K562 (cell line): ENCODE data around the gene PBX2. TPM values are rescaled to one million over a fixed set of nuclear protein-coding genes. Genes with fewer than 3 reads are reported as not detected.

Experiments used
- ARID1B ChIP-seq: fragments of 450-650 bp; IDR thresholded peaks from 2 replicates; pipeline ENCODE4 v1.6.1; 2016; ENCODE audit warnings: antibody characterized with exemption, mild to moderate bottlenecking, inconsistent platforms
- DIDO1 ChIP-seq: fragments of 450-650 bp; IDR thresholded peaks from 2 replicates; pipeline ENCODE4 v1.6.1; 2016; ENCODE audit warnings: low read depth, missing biosample characterization, missing genetic modification characterization
- GTF2E2 ChIP-seq: fragments of 200-800 bp; sonication (Bioruptor generic); IDR thresholded peaks from 2 replicates; pipeline ENCODE4 v1.6.1; 2016; ENCODE audit warnings: missing genetic modification characterization, missing compliant biosample characterization
- MEIS2 ChIP-seq: fragments of 450-650 bp; IDR thresholded peaks from 2 replicates; pipeline ENCODE4 v1.6.1; 2014; ENCODE audit warnings: mild to moderate bottlenecking; ENCODE audit not compliant: partially characterized antibody
- MYNN ChIP-seq, 2 experiments: sonication (generic); formaldehyde crosslinking in 1 of 2; IDR thresholded peaks; 2 replicates each; pipeline versions ENCODE4 v1.5.0 to v1.6.1; 2016 to 2020; ENCODE audit warnings: antibody characterized with exemption in 1 of 2, missing genetic modification reagents in 1 of 2
- PHF20 ChIP-seq: fragments of 450-650 bp; IDR thresholded peaks from 2 replicates; pipeline ENCODE4 v1.6.1; 2018; ENCODE audit not compliant: partially characterized antibody
- YY1 ChIP-seq, 3 experiments: IDR thresholded peaks; 2 replicates each; pipeline ENCODE4 v1.6.1; 2011; ENCODE audit warnings: low read length in 2 of 3, mild to moderate bottlenecking in 2 of 3, moderate library complexity in 2 of 3, borderline replicate concordance in 1 of 3, control low read depth in 1 of 3, low read depth in 1 of 3; ENCODE audit not compliant: insufficient read depth in 3 of 3, insufficient replicate concordance in 2 of 3, control insufficient read depth in 1 of 3, insufficient read length in 1 of 3; ENCODE audit errors: extremely low read depth in 1 of 3
- ZNF165 ChIP-seq: fragments of 250-450 bp; sonication (Bioruptor Pico); IDR thresholded peaks from 2 replicates; pipeline ENCODE4 v1.4.0; 2020; ENCODE audit warnings: borderline replicate concordance
- ZNF263 ChIP-seq: sonication (generic); formaldehyde crosslinking; IDR thresholded peaks from 2 replicates; pipeline ENCODE4 v1.8.0; 2022; ENCODE audit warnings: mild to moderate bottlenecking, missing genetic modification reagents, borderline replicate concordance
- ZNF785 ChIP-seq: fragments of 250-450 bp; sonication (Bioruptor Pico); IDR thresholded peaks from 2 replicates; pipeline ENCODE4 v1.4.0; 2020; ENCODE audit warnings: mild to moderate bottlenecking
- polyA plus RNA-seq, 8 experiments: library from polyadenylated mRNA; depleted of rRNA in 4 of 8; stranded (reverse) in 5 of 8; unstranded in 3 of 8; fragments of >200 nt; fragmentation: Nextera tagmentation in 2 of 8; fragmentation: Illumina TruSeq in 1 of 8; extraction: Ambion mirVana in 2 of 8; extraction: Trizol in 1 of 8; gene quantifications; 2 replicates each; pipeline versions ENCODE4 v1.2.1 to v1.2.3, GENCODE V29; 2011 to 2014; ENCODE audit warnings: inconsistent platforms in 1 of 8, missing spikeins in 1 of 8
- total RNA-seq, 7 experiments: library from RNA; depleted of rRNA in 6 of 7; stranded (reverse); fragments of >200 nt in 6 of 7; fragmentation: Illumina TruSeq in 2 of 7; extraction: Trizol in 2 of 7; gene quantifications; 2 replicates each; pipeline versions ENCODE4 v1.2.1 to v1.2.3, GENCODE V29; 2011 to 2021; ENCODE audit warnings: low replicate concordance in 1 of 7
- TF ChIP-seq, protein P1 (sequence below): sonication (generic); formaldehyde crosslinking; IDR thresholded peaks from 2 replicates; pipeline ENCODE4 v1.8.1; 2023; ENCODE audit warnings: mild to moderate bottlenecking, missing genetic modification reagents
- TF ChIP-seq, protein P2 (sequence below): fragments of 250-450 bp; sonication (Bioruptor Pico); IDR thresholded peaks from 2 replicates; pipeline ENCODE4 v1.6.1; 2021; ENCODE audit warnings: mild to moderate bottlenecking
- TF ChIP-seq, protein P3 (sequence below): sonication (generic); formaldehyde crosslinking; IDR thresholded peaks from 2 replicates; pipeline ENCODE4 v1.8.1; 2023; ENCODE audit warnings: mild to moderate bottlenecking, missing genetic modification reagents
- TF ChIP-seq, protein P4 (sequence below): sonication (generic); formaldehyde crosslinking; IDR thresholded peaks from 2 replicates; pipeline ENCODE4 v1.8.0; 2022; ENCODE audit warnings: mild to moderate bottlenecking, missing genetic modification reagents
- TF ChIP-seq, protein P5 (sequence below): sonication (generic); formaldehyde crosslinking; IDR thresholded peaks from 2 replicates; pipeline ENCODE4 v1.8.0; 2022; ENCODE audit warnings: missing genetic modification reagents, mild to moderate bottlenecking, borderline replicate concordance
- TF ChIP-seq, protein P6 (sequence below): fragments of 450-650 bp; IDR thresholded peaks from 2 replicates; pipeline ENCODE4 v1.6.1; 2016; ENCODE audit warnings: missing biosample characterization, missing genetic modification characterization

Gene PBX2
- total and polyA plus RNA-seq, 9 of the 15 experiments (the other 6 are each of a cell fraction or from before 2014, with no cell fraction given) = 1.9 to 134 (median 62.5) TPM

DNA sequence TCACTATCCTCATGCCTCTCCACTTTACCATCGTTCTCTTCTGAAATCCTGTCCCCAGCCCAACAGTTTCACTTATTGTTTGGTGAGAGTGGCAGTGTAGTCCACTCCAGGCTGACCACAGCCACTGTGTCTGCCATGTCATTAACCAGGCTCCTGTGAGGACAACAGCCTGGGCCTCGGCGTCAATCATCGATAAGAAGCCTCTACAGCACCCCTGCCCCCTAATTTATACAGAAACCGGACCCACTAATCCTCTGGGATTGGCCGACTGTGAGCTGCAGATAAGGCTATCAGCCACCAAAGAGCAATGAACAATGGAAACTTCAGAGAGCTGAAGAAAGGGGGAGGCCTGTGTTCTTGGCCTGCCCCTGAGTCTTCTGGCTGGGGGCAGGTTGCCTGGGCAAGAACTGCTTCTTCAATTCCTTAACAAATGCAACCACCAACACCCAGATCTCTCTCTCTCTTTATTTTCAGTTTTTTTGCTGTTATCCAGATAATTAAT lies 22.2 kb downstream of the PBX2 start (continued):
- TF ChIP-seq, protein P1, sequence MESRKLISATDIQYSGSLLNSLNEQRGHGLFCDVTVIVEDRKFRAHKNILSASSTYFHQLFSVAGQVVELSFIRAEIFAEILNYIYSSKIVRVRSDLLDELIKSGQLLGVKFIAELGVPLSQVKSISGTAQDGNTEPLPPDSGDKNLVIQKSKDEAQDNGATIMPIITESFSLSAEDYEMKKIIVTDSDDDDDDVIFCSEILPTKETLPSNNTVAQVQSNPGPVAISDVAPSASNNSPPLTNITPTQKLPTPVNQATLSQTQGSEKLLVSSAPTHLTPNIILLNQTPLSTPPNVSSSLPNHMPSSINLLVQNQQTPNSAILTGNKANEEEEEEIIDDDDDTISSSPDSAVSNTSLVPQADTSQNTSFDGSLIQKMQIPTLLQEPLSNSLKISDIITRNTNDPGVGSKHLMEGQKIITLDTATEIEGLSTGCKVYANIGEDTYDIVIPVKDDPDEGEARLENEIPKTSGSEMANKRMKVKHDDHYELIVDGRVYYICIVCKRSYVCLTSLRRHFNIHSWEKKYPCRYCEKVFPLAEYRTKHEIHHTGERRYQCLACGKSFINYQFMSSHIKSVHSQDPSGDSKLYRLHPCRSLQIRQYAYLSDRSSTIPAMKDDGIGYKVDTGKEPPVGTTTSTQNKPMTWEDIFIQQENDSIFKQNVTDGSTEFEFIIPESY (CRISPR knock-in tag) = no peak; the same call in none of the 2 replicates
- TF ChIP-seq MYNN (IDR thresholded peaks at IDR 0.05) = peak; percentile 83
- no peak for TF ChIP-seq MYNN (CRISPR knock-in tag; IDR thresholded peaks at IDR 0.05)
- no peak for TF ChIP-seq DIDO1
- TF ChIP-seq, protein P2, sequence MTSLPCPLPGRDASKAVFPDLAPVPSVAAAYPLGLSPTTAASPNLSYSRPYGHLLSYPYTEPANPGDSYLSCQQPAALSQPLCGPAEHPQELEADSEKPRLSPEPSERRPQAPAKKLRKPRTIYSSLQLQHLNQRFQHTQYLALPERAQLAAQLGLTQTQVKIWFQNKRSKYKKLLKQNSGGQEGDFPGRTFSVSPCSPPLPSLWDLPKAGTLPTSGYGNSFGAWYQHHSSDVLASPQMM (CRISPR knock-in tag) = no peak
- TF ChIP-seq ZNF165 (CRISPR knock-in tag) = no peak
- peak; percentile 98 for TF ChIP-seq ARID1B
- no peak for TF ChIP-seq ZNF263 (CRISPR knock-in tag)
- peak in 1 of 3 experiments; percentile 48 for TF ChIP-seq YY1 (IDR thresholded peaks at IDR 0.05; ENCODE audit: borderline replicate concordance in 1 of 3, control insufficient read depth in 1 of 3, extremely low read depth in 1 of 3, insufficient read depth in 3 of 3, insufficient read length in 1 of 3, insufficient replicate concordance in 2 of 3, low read depth in 1 of 3, low read length in 2 of 3)
- TF ChIP-seq ZNF785 (CRISPR knock-in tag) = no peak
- peak; percentile 96 for TF ChIP-seq MEIS2
- TF ChIP-seq, protein P3, sequence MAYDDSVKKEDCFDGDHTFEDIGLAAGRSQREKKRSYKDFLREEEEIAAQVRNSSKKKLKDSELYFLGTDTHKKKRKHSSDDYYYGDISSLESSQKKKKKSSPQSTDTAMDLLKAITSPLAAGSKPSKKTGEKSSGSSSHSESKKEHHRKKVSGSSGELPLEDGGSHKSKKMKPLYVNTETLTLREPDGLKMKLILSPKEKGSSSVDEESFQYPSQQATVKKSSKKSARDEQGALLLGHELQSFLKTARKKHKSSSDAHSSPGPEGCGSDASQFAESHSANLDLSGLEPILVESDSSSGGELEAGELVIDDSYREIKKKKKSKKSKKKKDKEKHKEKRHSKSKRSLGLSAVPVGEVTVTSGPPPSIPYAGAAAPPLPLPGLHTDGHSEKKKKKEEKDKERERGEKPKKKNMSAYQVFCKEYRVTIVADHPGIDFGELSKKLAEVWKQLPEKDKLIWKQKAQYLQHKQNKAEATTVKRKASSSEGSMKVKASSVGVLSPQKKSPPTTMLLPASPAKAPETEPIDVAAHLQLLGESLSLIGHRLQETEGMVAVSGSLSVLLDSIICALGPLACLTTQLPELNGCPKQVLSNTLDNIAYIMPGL = no peak
- no peak for TF ChIP-seq PHF20
- TF ChIP-seq GTF2E2 = no peak
- TF ChIP-seq, protein P4, sequence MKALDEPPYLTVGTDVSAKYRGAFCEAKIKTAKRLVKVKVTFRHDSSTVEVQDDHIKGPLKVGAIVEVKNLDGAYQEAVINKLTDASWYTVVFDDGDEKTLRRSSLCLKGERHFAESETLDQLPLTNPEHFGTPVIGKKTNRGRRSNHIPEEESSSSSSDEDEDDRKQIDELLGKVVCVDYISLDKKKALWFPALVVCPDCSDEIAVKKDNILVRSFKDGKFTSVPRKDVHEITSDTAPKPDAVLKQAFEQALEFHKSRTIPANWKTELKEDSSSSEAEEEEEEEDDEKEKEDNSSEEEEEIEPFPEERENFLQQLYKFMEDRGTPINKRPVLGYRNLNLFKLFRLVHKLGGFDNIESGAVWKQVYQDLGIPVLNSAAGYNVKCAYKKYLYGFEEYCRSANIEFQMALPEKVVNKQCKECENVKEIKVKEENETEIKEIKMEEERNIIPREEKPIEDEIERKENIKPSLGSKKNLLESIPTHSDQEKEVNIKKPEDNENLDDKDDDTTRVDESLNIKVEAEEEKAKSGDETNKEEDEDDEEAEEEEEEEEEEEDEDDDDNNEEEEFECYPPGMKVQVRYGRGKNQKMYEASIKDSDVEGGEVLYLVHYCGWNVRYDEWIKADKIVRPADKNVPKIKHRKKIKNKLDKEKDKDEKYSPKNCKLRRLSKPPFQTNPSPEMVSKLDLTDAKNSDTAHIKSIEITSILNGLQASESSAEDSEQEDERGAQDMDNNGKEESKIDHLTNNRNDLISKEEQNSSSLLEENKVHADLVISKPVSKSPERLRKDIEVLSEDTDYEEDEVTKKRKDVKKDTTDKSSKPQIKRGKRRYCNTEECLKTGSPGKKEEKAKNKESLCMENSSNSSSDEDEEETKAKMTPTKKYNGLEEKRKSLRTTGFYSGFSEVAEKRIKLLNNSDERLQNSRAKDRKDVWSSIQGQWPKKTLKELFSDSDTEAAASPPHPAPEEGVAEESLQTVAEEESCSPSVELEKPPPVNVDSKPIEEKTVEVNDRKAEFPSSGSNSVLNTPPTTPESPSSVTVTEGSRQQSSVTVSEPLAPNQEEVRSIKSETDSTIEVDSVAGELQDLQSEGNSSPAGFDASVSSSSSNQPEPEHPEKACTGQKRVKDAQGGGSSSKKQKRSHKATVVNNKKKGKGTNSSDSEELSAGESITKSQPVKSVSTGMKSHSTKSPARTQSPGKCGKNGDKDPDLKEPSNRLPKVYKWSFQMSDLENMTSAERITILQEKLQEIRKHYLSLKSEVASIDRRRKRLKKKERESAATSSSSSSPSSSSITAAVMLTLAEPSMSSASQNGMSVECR = no peak
- TF ChIP-seq, protein P5, sequence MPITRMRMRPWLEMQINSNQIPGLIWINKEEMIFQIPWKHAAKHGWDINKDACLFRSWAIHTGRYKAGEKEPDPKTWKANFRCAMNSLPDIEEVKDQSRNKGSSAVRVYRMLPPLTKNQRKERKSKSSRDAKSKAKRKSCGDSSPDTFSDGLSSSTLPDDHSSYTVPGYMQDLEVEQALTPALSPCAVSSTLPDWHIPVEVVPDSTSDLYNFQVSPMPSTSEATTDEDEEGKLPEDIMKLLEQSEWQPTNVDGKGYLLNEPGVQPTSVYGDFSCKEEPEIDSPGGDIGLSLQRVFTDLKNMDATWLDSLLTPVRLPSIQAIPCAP (CRISPR knock-in tag) = no peak
- TF ChIP-seq, protein P6, sequence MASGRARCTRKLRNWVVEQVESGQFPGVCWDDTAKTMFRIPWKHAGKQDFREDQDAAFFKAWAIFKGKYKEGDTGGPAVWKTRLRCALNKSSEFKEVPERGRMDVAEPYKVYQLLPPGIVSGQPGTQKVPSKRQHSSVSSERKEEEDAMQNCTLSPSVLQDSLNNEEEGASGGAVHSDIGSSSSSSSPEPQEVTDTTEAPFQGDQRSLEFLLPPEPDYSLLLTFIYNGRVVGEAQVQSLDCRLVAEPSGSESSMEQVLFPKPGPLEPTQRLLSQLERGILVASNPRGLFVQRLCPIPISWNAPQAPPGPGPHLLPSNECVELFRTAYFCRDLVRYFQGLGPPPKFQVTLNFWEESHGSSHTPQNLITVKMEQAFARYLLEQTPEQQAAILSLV (tag) = peak; percentile 81
